Activated CD4-positive, alpha-beta T cell treated with anti-CD3 and anti-CD28 coated beads, Interleukin-2, amount 10 ng/mL, durations not matched to agents 24 days and 14 days (primary cell): Measurements from ENCODE around the gene DICER1. TPM values are rescaled to one million over a fixed set of nuclear protein-coding genes. Genes with fewer than 3 reads are reported as not detected.
"Not testable (repeated sequence)": the region's sequence is repeated elsewhere in the genome, so short reads cannot be mapped to it uniquely, and the experiment has no call there.

Experiments used
- DNase-seq: peaks from one replicate; pipeline ENCODE4 v3.0.0; 2022
- H3K27ac Mint-ChIP-seq: one replicate; pipeline ENCODE4 v1.8.0; 2022; ENCODE audit warnings: mild to moderate bottlenecking, mixed read lengths
- H3K27me3 Mint-ChIP-seq: one replicate; pipeline ENCODE4 v1.8.0; 2022; ENCODE audit warnings: mixed read lengths
- H3K36me3 Mint-ChIP-seq: one replicate; pipeline ENCODE4 v1.8.0; 2022; ENCODE audit warnings: low read depth, mild to moderate bottlenecking, mixed read lengths
- H3K4me1 Mint-ChIP-seq: one replicate; pipeline ENCODE4 v1.8.0; 2021; ENCODE audit warnings: mixed read lengths
- H3K4me3 Mint-ChIP-seq: one replicate; pipeline ENCODE4 v1.8.0; 2022; ENCODE audit warnings: mild to moderate bottlenecking, moderate library complexity, mixed read lengths
- H3K9me3 Mint-ChIP-seq: one replicate; pipeline ENCODE4 v1.8.0; 2021; ENCODE audit warnings: mixed read lengths
- intact Hi-C: fragments of 100-400 bp; cut with micrococcal nuclease; formaldehyde crosslinking; loops from one replicate; pipeline ENCODE4 v1.15.1; 2023
- total RNA-seq: library from RNA; stranded (reverse); gene quantifications from 2 replicates; pipeline ENCODE4 v1.2.3, GENCODE V29; 2022

The DICER1 gene
- total RNA-seq, 1 donor from 2014 or later: 77.0 TPM

DNA sequence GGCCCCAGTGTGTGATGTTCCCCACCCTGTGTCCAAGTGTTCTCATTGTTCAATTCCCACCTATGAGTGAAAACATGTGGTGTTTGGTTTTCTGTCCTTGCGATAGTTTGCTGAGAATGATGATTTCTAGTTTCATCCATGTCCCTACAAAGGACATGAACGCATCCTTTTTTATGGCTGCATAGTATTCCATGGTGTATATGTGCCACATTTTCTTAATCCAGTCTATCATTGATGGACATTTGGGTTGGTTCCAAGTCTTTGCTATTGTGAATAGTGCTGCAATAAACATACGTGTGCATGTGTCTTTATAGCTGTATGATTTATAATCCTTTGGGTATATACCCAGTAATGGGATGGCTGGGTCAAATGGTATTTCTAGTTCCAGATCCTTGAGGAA lies 18.3 kb upstream of the DICER1 start:
- H3K9me3 Mint-ChIP-seq, H3K27ac Mint-ChIP-seq, H3K4me1 Mint-ChIP-seq, intact Hi-C loops, H3K4me3 Mint-ChIP-seq, H3K36me3 Mint-ChIP-seq, DNase-seq: not testable (repeated sequence)
- peaks cover 13% of the 10 kb centered on the region for H3K27me3 Mint-ChIP-seq

- intact Hi-C loops: no loop called here
- H3K27ac Mint-ChIP-seq: no peak overlapping the region
- H3K4me3 Mint-ChIP-seq: no peak overlapping the region
- H3K36me3 Mint-ChIP-seq: no peaks in the 10 kb centered on the region
- H3K9me3 Mint-ChIP-seq: peaks cover 5% of the 10 kb centered on the region
- no peaks in the 10 kb centered on the region for H3K4me1 Mint-ChIP-seq
- DNase-seq: no peak
- peaks cover 13% of the 10 kb centered on the region for H3K27me3 Mint-ChIP-seq
These were observed 17.0 kb upstream of the DICER1 start for GRCh38 chr14:95174184-95174792.

DNA sequence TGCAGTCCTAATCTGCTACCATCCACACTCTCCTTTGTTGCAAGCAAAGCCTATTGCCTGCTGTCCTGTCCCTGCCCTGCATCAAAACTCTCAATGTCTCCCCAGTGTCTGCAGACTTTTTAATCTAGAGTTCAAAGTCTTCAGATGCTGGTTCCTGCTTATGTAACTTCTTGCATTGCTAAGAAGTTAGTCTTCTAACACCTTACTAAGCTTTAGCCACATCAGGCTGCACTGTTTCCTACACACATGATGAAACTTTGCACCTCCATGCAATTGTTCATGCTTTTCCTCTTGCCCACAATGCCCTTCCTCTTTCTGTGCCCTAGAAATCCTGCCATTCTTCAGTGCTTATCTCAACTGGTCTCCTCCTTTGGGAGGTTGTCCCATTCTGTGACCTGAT lies 16.2 kb upstream of the DICER1 start:
- no peaks in the 10 kb centered on the region for H3K4me1 Mint-ChIP-seq
- intact Hi-C loops: no loop called here

DNA sequence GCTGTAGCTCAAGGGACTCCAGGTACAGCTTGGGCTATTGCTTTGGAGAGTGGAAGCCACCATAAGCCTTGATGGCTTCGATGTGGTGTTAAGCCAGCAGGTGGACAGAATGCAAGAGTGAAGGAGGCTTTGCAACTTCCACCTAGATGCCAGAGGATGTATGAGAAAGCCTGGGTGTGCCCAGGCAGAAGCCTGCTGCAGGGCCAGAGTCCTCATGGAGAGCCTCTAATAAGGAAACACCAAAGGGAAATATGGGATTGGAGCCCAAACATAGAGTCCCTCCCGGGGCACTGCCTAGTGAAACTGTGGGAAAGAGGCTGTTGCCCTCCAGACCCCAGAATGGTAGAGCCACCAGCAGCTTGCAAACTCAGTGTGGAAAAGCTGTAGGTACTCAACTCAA lies 9.8 kb upstream of the DICER1 start:
- Mint-ChIP-seq H3K36me3 (no peaks in the 10 kb centered on the region), H3K4me1 (no peaks in the 10 kb centered on the region), H3K27me3 (no peaks in the 10 kb centered on the region), H3K9me3 (peaks cover 8% of the 10 kb centered on the region), H3K4me3 (no peak overlapping the region), H3K27ac (no peak overlapping the region)
- intact Hi-C loops: no loop called here
- DNase-seq: no peak

More for the DNA sequence above, 16.2 kb upstream of the DICER1 start:
- Mint-ChIP-seq H3K4me3 (no peak overlapping the region), H3K27ac (no peak overlapping the region), H3K9me3 (peaks cover 5% of the 10 kb centered on the region), H3K27me3 (peaks cover 13% of the 10 kb centered on the region), H3K36me3 (no peaks in the 10 kb centered on the region)
- no peak for DNase-seq

- Mint-ChIP-seq H3K27ac (no peak overlapping the region), H3K9me3 (peaks cover 8% of the 10 kb centered on the region), H3K27me3 (no peaks in the 10 kb centered on the region), H3K36me3 (no peaks in the 10 kb centered on the region), H3K4me1 (no peaks in the 10 kb centered on the region), H3K4me3 (no peak overlapping the region)
- no peak for DNase-seq
- intact Hi-C loops: no loop called here
These were observed 8.2 kb upstream of the DICER1 start for GRCh38 chr14:95165517-95165916.

DNA sequence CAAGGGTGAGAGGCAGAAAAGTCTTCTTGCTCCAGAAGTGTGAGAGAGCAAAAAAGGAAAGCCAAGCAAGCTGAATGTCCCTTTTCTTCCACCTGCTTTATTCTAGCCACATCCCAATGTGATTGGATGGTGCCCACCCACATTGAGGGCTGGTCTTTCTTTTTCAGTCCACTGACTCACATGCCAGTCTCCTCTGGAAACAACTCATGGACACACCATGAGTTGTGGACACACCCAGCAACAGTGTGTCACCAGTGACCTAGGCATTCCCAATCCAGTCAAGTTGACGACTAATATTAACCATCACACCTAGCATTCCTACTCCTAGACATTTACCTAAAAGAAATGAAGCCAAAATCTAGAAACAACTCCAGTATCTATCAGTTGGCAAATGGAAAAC lies 7.2 kb upstream of the DICER1 start:
- intact Hi-C loops: no loop called here
- Mint-ChIP-seq H3K27ac (no peak overlapping the region), H3K9me3 (peaks cover 8% of the 10 kb centered on the region), H3K27me3 (no peaks in the 10 kb centered on the region), H3K36me3 (no peaks in the 10 kb centered on the region), H3K4me1 (no peaks in the 10 kb centered on the region), H3K4me3 (no peak overlapping the region)
- no peak for DNase-seq

DNA sequence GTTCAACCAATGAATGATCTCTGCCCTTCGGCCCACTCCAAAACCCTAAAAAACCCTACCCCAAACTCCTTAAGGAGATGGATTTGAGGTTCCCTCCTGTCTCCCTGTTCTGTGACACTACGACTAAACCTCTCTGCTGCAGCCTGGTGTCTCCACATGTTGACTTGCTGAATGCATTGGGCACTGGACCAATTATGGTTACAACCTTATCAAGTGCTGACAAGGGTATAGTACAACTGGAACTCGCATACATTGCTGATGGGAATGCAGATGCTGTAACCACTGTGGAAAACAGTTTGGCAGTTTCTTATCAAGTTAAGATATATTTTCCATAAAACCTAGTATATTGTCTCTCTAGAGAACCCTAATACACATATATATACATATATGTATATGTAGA lies 6.3 kb upstream of the DICER1 start:
- intact Hi-C loops: no loop called here

DNA sequence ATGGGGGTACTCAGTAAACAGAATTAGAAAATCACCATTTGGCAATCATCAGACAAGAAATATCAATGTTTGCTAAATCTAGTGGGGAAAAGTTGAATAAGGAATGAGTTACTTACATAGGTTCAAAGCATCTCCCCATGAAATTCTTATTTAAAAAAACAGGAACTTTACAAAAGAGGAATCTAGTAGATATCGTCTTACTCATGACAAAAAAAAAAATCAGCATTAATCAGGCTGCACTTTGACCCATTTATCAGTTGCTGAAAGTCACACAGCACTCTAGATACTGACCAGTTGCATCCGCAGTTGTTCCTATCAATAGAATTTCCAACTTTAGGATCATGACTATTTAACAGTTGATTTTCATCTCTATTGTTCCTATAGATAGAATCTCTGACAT lies 5.8 kb upstream of the DICER1 start:
- intact Hi-C loops: no loop called here

More for the DNA sequence above, 6.3 kb upstream of the DICER1 start:
- peaks cover 8% of the 10 kb centered on the region for H3K9me3 Mint-ChIP-seq
- no peak for DNase-seq
- H3K4me1 Mint-ChIP-seq: no peaks in the 10 kb centered on the region
- no peaks in the 10 kb centered on the region for H3K27me3 Mint-ChIP-seq
- H3K36me3 Mint-ChIP-seq: no peaks in the 10 kb centered on the region
- no peak overlapping the region for H3K27ac Mint-ChIP-seq
- no peak overlapping the region for H3K4me3 Mint-ChIP-seq

GRCh38 chr14:95162641-95163040 lies 5.3 kb upstream of the DICER1 start:
- H3K4me3 Mint-ChIP-seq: no peak overlapping the region
- peaks cover 1% of the 10 kb centered on the region for H3K36me3 Mint-ChIP-seq
- H3K4me1 Mint-ChIP-seq: peaks cover 6% of the 10 kb centered on the region
- H3K9me3 Mint-ChIP-seq: peaks cover 8% of the 10 kb centered on the region
- intact Hi-C loops: no loop called here
- H3K27ac Mint-ChIP-seq: no peak overlapping the region
- no peaks in the 10 kb centered on the region for H3K27me3 Mint-ChIP-seq
- no peak for DNase-seq

More for the DNA sequence above, 5.8 kb upstream of the DICER1 start:
- no peak for DNase-seq
- Mint-ChIP-seq H3K36me3 (no peaks in the 10 kb centered on the region), H3K9me3 (peaks cover 8% of the 10 kb centered on the region), H3K27ac (no peak overlapping the region), H3K27me3 (no peaks in the 10 kb centered on the region), H3K4me3 (no peak overlapping the region), H3K4me1 (peaks cover 1% of the 10 kb centered on the region)

DNA sequence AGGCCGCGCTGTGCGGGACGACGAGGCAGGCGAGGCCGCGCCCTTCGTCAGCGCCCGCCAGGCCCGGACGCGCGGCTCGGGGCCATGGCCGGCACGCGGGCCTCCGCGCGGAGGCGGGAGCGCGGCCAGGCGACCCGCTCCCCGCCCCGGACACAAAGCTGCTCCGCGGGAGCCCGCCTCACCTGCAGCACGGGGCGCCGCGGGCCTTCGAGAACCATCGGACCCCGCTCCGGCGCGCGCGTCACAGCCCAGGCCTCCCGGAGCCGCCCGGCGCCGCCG lies 342 bp downstream of the DICER1 start:
- intact Hi-C loops: loop anchor here (1.0 to 5.0 kb wide), 3 partner anchors 104 to 985 kb away; partner anchors contain the start of gene PPP4R4
- Mint-ChIP-seq H3K36me3 (peaks cover 16% of the 10 kb centered on the region), H3K27ac (peak overlapping the region; percentile 97), H3K4me1 (peaks cover 34% of the 10 kb centered on the region), H3K9me3 (no peaks in the 10 kb centered on the region), H3K27me3 (no peaks in the 10 kb centered on the region), H3K4me3 (peak overlapping the region; percentile 91)
- no peak for DNase-seq

GRCh38 chr14:95156161-95157047 lies 925 bp downstream of the DICER1 start:
- Mint-ChIP-seq H3K27ac (peak overlapping the region; percentile 82), H3K4me3 (peak overlapping the region; percentile 72), H3K4me1 (peaks cover 38% of the 10 kb centered on the region), H3K9me3 (no peaks in the 10 kb centered on the region), H3K27me3 (no peaks in the 10 kb centered on the region), H3K36me3 (peaks cover 16% of the 10 kb centered on the region)
- intact Hi-C loops: loop anchor here (1.0 to 5.0 kb wide), 3 partner anchors 104 to 984 kb away; partner anchors contain the start of gene PPP4R4
- DNase-seq: no peak

- Mint-ChIP-seq H3K4me1 (peaks cover 41% of the 10 kb centered on the region), H3K4me3 (peak overlapping the region; percentile 72), H3K27me3 (no peaks in the 10 kb centered on the region), H3K36me3 (peaks cover 16% of the 10 kb centered on the region), H3K9me3 (no peaks in the 10 kb centered on the region), H3K27ac (no peak overlapping the region)
- no peak for DNase-seq
- intact Hi-C loops: loop anchor here (5.0 kb wide), 1 partner anchor 983 kb away; the partner anchor contains the start of gene PPP4R4
These were observed 2.3 kb downstream of the DICER1 start for GRCh38 chr14:95155045-95155444.

GRCh38 chr14:95153866-95154265 lies 3.5 kb downstream of the DICER1 start:
- Mint-ChIP-seq H3K4me3 (peak overlapping the region; percentile 4), H3K27ac (no peak overlapping the region), H3K27me3 (no peaks in the 10 kb centered on the region), H3K36me3 (peaks cover 16% of the 10 kb centered on the region), H3K9me3 (no peaks in the 10 kb centered on the region), H3K4me1 (peaks cover 48% of the 10 kb centered on the region)
- intact Hi-C loops: no loop called here
- no peak for DNase-seq

GRCh38 chr14:95151561-95151960 lies 5.8 kb downstream of the DICER1 start:
- DNase-seq: no peak
- intact Hi-C loops: no loop called here
- Mint-ChIP-seq H3K4me3 (no peak overlapping the region), H3K27ac (no peak overlapping the region), H3K4me1 (peaks cover 44% of the 10 kb centered on the region), H3K27me3 (no peaks in the 10 kb centered on the region), H3K36me3 (peaks cover 27% of the 10 kb centered on the region), H3K9me3 (peaks cover 6% of the 10 kb centered on the region)
